ENCODE results near the gene TRIM37.

Gene TRIM37

DNA sequence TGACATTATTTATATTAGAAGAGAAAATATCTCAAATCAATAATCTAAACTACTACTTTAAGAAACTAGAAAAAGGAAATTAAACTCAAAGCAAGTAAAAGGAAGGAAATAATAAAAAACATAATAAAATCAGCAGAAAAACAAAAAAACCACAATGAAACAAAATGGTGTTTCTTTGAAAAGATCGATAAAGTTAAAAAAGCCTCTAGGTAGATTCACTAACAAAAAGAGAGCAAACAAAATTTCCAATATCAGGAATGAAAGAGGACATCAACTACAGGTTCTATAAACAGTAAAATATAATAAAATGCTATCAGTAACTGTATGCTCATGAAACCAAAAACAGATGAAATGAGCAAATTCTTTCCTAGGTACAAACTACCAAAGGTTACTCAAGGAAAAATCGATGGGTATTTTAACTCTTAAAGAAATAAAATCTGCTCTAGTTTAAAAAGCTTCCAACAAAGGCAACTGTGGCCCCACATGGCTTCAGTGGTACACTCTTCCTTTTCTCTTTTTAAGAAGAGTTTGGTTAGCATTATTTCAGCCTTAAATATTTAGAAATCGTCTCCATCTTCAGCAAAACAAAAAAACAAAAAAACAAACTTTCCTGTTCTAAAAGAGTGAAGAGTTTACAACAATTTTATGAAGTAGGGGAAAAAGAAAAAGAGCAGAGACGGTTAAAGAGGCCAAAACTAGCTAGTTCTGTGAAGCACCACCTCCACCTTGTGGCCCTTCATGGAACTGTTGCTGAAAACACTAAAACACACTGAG is 102.2 kb downstream of the TRIM37 start:
- no peaks in the 10 kb centered on the region for H3K4me1 ChIP-seq (ENCODE audit: control insufficient read depth, insufficient read depth, low read length)
- no peak overlapping the region for H3K27ac ChIP-seq (ENCODE audit: extremely low read depth, low read depth, low read length)
- ChIA-PET CTCF (interaction anchor here (0.5 to 6.9 kb wide), 36 partner anchors 8 to 566 kb away, joined by 3 to 69 read pairs (median 4); partner anchors contain the start of genes PPM1E and SKA2), POLR2A (interaction anchor here (1.0 to 2.6 kb wide), 3 partner anchors 294 to 486 kb away, joined by 3 to 14 read pairs (median 11); no protein-coding TSS in a partner anchor)
- peak; percentile 53; the same call in 1 of the 2 replicates for TF ChIP-seq PRDM10 (tag by site-specific recombination; IDR thresholded peaks at IDR 0.05)
- no peak for TF ChIP-seq PATZ1 (tag by site-specific recombination; IDR thresholded peaks at IDR 0.05)
- TF ChIP-seq ZNF48 (tag by site-specific recombination; IDR thresholded peaks at IDR 0.05) = no peak
- 0 out of 2 replicates have a peak, but pooled peaks have one; percentile 34 for TF ChIP-seq ZNF2 (tag by site-specific recombination; IDR thresholded peaks at IDR 0.05)
- peak; percentile 98 for TF ChIP-seq ZNF654 (tag by site-specific recombination; IDR thresholded peaks at IDR 0.05; ENCODE audit: low read depth)
- no peak for TF ChIP-seq ZNF280D (tag by site-specific recombination; IDR thresholded peaks at IDR 0.05)
- TF ChIP-seq ZNF768 (tag by site-specific recombination; IDR thresholded peaks at IDR 0.05) = no peak
- peak; percentile 83 for TF ChIP-seq CTCF (tag by site-specific recombination; IDR thresholded peaks at IDR 0.05)
- no peak for TF ChIP-seq ZBTB44 (tag by site-specific recombination; IDR thresholded peaks at IDR 0.05)
- peak; percentile 31; the same call in 1 of the 2 replicates for TF ChIP-seq FEZF1 (tag by site-specific recombination; IDR thresholded peaks at IDR 0.05)
- TF ChIP-seq ZBTB17 (tag by site-specific recombination; IDR thresholded peaks at IDR 0.05) = peak; percentile 39; the same call in 1 of the 2 replicates
- TF ChIP-seq ZNF366 (tag by site-specific recombination; conservative IDR thresholded peaks at IDR 0.05) = peak; percentile 67; the same call in 1 of the 2 replicates
- no peak for TF ChIP-seq ZNF394 (tag by site-specific recombination; IDR thresholded peaks at IDR 0.05; ENCODE audit: borderline replicate concordance)
- no peak for TF ChIP-seq ZNF488 (tag by site-specific recombination; IDR thresholded peaks at IDR 0.05)
- no peak for TF ChIP-seq GLIS1 (tag by site-specific recombination; IDR thresholded peaks at IDR 0.05)
- TF ChIP-seq, protein P1, sequence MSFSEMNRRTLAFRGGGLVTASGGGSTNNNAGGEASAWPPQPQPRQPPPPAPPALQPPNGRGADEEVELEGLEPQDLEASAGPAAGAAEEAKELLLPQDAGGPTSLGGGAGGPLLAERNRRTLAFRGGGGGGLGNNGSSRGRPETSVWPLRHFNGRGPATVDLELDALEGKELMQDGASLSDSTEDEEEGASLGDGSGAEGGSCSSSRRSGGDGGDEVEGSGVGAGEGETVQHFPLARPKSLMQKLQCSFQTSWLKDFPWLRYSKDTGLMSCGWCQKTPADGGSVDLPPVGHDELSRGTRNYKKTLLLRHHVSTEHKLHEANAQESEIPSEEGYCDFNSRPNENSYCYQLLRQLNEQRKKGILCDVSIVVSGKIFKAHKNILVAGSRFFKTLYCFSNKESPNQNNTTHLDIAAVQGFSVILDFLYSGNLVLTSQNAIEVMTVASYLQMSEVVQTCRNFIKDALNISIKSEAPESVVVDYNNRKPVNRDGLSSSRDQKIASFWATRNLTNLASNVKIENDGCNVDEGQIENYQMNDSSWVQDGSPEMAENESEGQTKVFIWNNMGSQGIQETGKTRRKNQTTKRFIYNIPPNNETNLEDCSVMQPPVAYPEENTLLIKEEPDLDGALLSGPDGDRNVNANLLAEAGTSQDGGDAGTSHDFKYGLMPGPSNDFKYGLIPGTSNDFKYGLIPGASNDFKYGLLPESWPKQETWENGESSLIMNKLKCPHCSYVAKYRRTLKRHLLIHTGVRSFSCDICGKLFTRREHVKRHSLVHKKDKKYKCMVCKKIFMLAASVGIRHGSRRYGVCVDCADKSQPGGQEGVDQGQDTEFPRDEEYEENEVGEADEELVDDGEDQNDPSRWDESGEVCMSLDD (tag by site-specific recombination; IDR thresholded peaks at IDR 0.05) = no peak
- no peak for TF ChIP-seq ZNF391 (tag by site-specific recombination; IDR thresholded peaks at IDR 0.05; ENCODE audit: borderline replicate concordance, low read depth)
- peak; percentile 51; the same call in 1 of the 2 replicates for TF ChIP-seq ZFP69B (tag by site-specific recombination; IDR thresholded peaks at IDR 0.05)
- peaks cover 29 to 31% of the 10 kb centered on the region in 2 experiments for H3K36me3 ChIP-seq (ENCODE audit: control insufficient read depth in 2 of 2, insufficient read depth in 1 of 2, low read length in 2 of 2)
- no peaks in the 10 kb centered on the region for H3K9me3 ChIP-seq (ENCODE audit: control insufficient read depth, insufficient read depth, low read depth, low read length)
- no peak overlapping the region for H3K4me3 ChIP-seq (ENCODE audit: low read depth, low read length)
